ENCODE data around the gene C1R. TPM values are rescaled to one million over a fixed set of nuclear protein-coding genes. Genes with fewer than 3 reads are reported as not detected.
A peak's percentile ranks its signal among the peaks of the same experiment; 100 is the strongest.

Gene C1R
- 1 to 10 TPM; 3.6 to 3.7 TPM for total RNA-seq

DNA sequence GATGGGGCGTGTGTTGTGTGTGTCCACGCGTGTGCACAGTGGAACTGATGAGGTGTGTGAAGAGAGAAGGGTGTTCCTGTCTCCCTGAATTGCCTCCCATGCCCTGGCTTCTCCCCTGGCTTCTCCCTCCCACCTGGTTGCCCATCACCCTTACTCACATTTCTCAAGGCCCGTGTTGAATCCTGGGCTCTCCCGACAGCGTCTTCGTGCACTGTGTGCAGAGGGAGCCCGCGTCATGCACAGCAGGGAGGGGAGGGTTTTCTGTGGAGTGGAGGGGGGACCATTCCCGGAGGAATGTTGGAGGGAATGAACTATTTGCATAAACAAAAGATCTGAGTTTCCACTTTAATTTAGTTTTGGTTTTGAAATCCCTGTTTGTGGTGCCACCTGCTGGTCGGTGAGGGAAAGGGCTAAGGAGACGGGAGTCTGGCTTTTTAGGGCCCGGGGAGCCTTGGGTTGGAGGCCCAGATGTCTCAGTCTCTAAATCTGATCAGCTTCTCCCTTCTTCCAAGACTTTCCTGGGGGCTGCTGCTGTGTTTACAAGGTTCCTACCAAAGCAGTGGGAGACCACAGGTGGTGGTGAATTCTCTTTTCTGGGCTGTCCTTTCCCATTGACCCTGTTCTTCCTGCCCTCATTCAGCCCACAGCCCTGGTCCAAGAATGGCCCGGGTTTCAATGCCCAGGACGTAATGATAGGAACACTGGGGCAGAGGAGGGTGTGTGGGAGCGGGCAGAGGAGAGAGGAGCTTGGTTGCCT lies at the start of gene C1R:
C1R (minus strand) TSS at position 217 of the 757 bp plus-strand sequence; CDS start at position 160, 57 bp downstream.
- ChIA-PET POLR2A (interaction anchor here (2.2 kb wide), 1 partner anchor 148 kb away, joined by 12 read pairs; the partner anchor contains the start of genes C12orf57 and RNU7-1), CTCF (interaction anchor here (0.7 to 2.7 kb wide), 13 partner anchors 12 to 168 kb away, joined by 3 to 8 read pairs (median 4); partner anchors contain the start of genes C12orf57, LPCAT3 and RNU7-1)
- ATAC-seq, result peak; percentile 71
- no peaks in the 10 kb centered on the region for H3K9me3 Mint-ChIP-seq (ENCODE audit: insufficient read depth)
- peaks cover 12% of the 10 kb centered on the region for H3K4me1 Mint-ChIP-seq (ENCODE audit: low read depth)
- H3K36me3 Mint-ChIP-seq (ENCODE audit: low read depth), result no peaks in the 10 kb centered on the region
- H3K27me3 Mint-ChIP-seq (ENCODE audit: low read depth), result peaks cover 5% of the 10 kb centered on the region
- peak within 1 kb of the TSS; percentile 80 for H3K4me3 Mint-ChIP-seq
- peak within 1 kb of the TSS; percentile 80 for H3K27ac Mint-ChIP-seq
- peak; percentile 81 for DNase-seq

DNA sequence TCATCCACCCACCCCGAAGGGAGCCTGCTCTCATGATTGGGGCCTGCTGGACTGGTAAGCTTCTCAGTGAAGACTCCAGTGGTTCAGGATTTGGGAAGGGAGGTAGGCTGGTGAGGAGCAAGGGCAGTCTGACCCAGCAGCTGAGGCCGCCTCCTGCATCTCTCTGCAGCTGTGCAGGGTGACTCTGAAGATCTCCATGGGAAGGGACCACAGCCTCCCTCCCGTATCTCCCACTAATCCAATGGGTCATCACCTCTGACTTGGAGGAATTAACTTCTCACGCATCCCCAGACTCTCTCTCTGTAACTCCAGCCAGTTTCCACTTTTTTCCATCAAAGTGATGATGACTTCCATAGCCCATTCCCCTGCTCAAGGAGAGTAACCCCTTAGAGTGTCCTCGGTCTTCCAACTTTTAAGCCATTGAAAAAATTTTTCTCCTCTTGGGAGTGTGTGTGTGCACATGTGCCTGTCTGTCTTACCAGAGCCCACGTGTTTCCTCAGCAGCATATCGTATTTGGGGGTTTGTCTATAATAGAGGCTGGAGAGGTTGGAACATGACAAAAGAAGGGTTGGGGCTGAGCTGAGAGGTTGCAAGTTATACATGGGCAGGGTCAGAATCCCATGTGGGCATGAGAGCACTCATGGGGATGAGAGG lies 49.2 kb upstream of the C1R start:
- ATAC-seq (no peak), DNase-seq (no peak)
- Mint-ChIP-seq H3K27ac (peak overlapping the region; percentile 23), H3K9me3 (ENCODE audit: insufficient read depth) (no peaks in the 10 kb centered on the region), H3K27me3 (ENCODE audit: low read depth) (no peaks in the 10 kb centered on the region), H3K4me1 (ENCODE audit: low read depth) (no peaks in the 10 kb centered on the region), H3K36me3 (ENCODE audit: low read depth) (peaks cover 68% of the 10 kb centered on the region), H3K4me3 (no peak overlapping the region)
- POLR2A ChIA-PET, result interaction anchor here (0.6 kb wide), 1 partner anchor 21 kb away, joined by 3 read pairs; no protein-coding TSS in a partner anchor
- CTCF ChIA-PET, result interaction anchor here (0.6 to 2.9 kb wide), 7 partner anchors 10 to 498 kb away, joined by 3 to 12 read pairs (median 4); partner anchors contain the start of gene PEX5

DNA sequence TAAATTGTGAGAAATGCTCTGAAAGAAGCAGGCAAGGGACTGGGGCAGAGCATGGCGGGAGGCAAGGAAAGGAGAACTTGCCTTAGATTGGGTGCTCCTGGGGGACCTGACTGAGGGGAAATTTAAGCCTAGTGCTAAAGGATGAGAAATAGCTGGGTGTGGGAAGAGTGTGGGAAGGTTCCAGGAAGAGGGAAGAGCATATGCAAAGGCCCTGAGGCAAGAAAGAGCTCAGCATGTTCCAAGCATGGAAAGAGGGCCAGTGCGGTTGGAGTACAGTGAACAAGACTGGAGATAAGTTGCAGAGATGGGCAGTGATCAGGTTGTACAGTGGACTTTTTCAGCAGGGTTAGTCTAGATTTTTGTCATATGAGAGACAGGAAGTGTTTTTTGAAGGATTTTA lies 47.0 kb upstream of the C1R start:
- H3K36me3 Mint-ChIP-seq (ENCODE audit: low read depth), result peaks cover 77% of the 10 kb centered on the region
- no peaks in the 10 kb centered on the region for H3K4me1 Mint-ChIP-seq (ENCODE audit: low read depth)
- no peaks in the 10 kb centered on the region for H3K9me3 Mint-ChIP-seq (ENCODE audit: insufficient read depth)
- ChIA-PET POLR2A (no interaction called here), CTCF (interaction anchor here (1.4 kb wide), 1 partner anchor 26 kb away, joined by 3 read pairs; no protein-coding TSS in a partner anchor)
- H3K27ac Mint-ChIP-seq, result no peak overlapping the region
- ATAC-seq (no peak), DNase-seq (no peak)
- no peaks in the 10 kb centered on the region for H3K27me3 Mint-ChIP-seq (ENCODE audit: low read depth)
- H3K4me3 Mint-ChIP-seq, result no peak overlapping the region

DNA sequence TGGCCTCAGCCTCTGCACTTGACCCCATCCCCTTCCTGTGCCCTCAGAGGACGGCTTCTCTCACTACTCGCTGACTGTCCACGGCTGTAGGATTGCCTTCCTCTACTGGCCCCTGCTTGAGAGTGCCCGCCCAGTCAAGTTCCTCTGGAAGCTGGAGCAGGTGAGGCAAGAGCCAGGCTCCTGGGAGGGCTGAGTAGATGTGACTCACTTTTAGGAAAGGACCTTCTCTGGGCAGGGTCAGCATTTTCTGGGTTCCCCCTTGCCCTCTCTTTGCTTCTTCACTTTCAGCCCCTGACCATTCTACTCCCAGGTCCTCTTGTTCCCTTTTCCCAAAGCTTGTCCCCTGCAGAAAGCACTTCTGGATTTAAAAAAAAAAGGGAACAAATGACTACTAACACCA lies 45.7 kb upstream of the C1R start:
- Mint-ChIP-seq H3K36me3 (ENCODE audit: low read depth) (peaks cover 80% of the 10 kb centered on the region), H3K4me3 (no peak overlapping the region), H3K9me3 (ENCODE audit: insufficient read depth) (no peaks in the 10 kb centered on the region), H3K27ac (no peak overlapping the region), H3K27me3 (ENCODE audit: low read depth) (no peaks in the 10 kb centered on the region), H3K4me1 (ENCODE audit: low read depth) (peaks cover 6% of the 10 kb centered on the region)
- ATAC-seq (no peak), DNase-seq (no peak)
- ChIA-PET CTCF (no interaction called here), POLR2A (interaction anchor here (0.6 kb wide), 1 partner anchor 224 kb away, joined by 3 read pairs; no protein-coding TSS in a partner anchor)

DNA sequence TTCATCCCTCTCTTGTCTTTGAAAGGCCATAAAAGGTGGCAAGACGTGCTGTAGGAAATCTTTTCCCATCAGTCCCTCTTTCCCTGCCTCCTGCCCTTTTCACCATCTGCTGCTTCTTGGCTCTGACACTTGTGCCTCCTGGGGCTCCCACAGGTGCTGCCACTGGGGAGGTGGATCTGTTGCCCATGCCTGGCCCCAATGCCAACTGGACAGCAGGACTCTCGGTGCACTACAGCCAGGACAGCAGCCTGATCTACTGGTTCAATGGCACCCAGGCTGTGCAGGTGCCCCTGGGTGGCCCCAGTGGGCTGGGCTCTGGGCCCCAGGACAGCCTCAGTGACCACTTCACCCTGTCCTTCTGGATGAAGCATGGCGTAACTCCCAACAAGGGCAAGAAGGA lies 44.4 kb upstream of the C1R start:
- DNase-seq, result no peak
- ChIA-PET POLR2A (no interaction called here), CTCF (no interaction called here)
- H3K4me1 Mint-ChIP-seq (ENCODE audit: low read depth), result peaks cover 18% of the 10 kb centered on the region
- H3K27ac Mint-ChIP-seq, result no peak overlapping the region
- no peak for ATAC-seq
- peaks cover 82% of the 10 kb centered on the region for H3K36me3 Mint-ChIP-seq (ENCODE audit: low read depth)
- no peak overlapping the region for H3K4me3 Mint-ChIP-seq
- H3K9me3 Mint-ChIP-seq (ENCODE audit: insufficient read depth), result no peaks in the 10 kb centered on the region
- H3K27me3 Mint-ChIP-seq (ENCODE audit: low read depth), result no peaks in the 10 kb centered on the region

DNA sequence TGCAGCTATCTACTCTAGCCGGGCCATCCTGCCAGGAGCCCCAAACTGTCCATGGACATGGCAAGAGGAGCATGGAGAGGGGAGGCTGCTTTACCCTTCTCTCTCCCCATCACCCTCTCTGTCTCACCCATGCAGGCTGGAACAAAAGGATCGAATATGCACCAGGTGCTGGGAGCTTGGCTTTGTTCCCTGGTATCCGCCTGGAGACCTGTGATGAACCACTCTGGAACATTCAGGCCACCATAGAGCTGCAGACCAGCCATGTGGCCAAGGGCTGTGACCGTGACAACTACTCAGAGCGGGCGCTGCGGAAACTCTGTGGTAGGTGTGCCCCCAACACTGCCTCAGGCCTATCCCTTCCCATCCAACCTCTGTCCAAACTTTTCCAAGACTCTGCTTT lies 43.8 kb upstream of the C1R start:
- ChIA-PET POLR2A (no interaction called here), CTCF (no interaction called here)
- Mint-ChIP-seq H3K9me3 (ENCODE audit: insufficient read depth) (no peaks in the 10 kb centered on the region), H3K27me3 (ENCODE audit: low read depth) (no peaks in the 10 kb centered on the region), H3K4me3 (no peak overlapping the region), H3K27ac (no peak overlapping the region), H3K36me3 (ENCODE audit: low read depth) (peaks cover 77% of the 10 kb centered on the region), H3K4me1 (ENCODE audit: low read depth) (peaks cover 24% of the 10 kb centered on the region)
- no peak for ATAC-seq
- DNase-seq, result no peak

DNA sequence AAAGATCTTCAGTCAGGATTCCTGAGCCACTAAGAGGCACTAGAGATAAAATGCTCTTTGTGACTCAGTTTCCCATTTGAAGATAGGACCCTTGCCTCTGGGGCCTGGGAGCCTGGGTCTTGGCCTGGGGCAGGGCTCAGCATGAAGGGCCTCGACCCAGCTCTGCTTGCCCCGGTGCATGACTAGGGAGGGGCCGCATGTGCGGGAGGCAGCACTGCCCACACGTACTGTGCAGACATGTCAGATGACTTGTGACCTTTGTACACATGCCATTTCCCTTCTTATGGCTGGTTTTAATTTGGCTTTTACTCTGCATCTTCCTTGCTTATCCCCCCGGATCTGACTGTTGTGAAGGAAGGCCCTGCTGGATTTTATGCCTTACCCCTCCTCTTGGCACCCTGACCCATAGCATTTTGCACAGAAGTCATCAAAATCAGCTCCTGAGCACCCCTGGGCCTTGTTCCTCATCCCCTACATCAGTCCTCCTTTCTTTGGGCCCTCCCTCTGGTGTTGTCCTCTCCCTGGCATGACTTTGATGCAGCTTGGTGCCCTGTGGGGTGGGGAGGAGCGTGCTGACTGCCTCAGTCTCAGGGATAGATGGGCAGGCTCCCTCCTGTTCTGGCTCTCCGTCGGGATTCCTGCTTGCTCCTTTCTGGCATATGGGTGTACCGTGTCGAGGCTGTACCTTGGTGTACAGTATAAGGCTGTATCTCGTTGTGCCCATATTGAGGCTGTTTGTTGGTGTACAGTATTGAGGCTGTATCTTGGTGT lies 42.3 kb upstream of the C1R start:
- ChIA-PET POLR2A (interaction anchor here (0.6 kb wide), 1 partner anchor 19 kb away, joined by 3 read pairs; no protein-coding TSS in a partner anchor), CTCF (no interaction called here)
- H3K36me3 Mint-ChIP-seq (ENCODE audit: low read depth), result peaks cover 69% of the 10 kb centered on the region
- no peaks in the 10 kb centered on the region for H3K9me3 Mint-ChIP-seq (ENCODE audit: insufficient read depth)
- H3K4me1 Mint-ChIP-seq (ENCODE audit: low read depth), result peaks cover 27% of the 10 kb centered on the region
- no peaks in the 10 kb centered on the region for H3K27me3 Mint-ChIP-seq (ENCODE audit: low read depth)
- ATAC-seq (no peak), DNase-seq (no peak)
- H3K4me3 Mint-ChIP-seq, result no peak overlapping the region
- H3K27ac Mint-ChIP-seq, result no peak overlapping the region

DNA sequence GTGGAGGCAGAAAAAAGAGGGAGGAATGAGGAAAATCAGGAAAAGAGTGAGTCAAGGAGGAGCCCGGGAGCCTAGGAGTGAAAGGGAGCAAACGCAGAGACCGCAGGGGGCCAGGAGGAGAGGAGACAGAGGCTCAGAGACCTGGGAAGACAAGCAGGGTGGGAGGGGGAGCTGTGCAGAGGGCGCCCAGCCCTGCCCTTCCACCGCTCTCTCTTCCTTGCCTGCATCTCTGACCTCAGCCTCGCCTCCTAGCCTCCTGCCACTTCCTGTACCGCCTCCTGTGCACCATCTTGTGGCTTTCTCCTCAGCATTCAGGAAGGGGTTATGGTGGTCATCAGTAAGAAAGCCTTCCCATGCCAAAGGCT lies 39.2 kb upstream of the C1R start:
- H3K27me3 Mint-ChIP-seq (ENCODE audit: low read depth), result no peaks in the 10 kb centered on the region
- H3K9me3 Mint-ChIP-seq (ENCODE audit: insufficient read depth), result no peaks in the 10 kb centered on the region
- peak overlapping the region; percentile 92 for H3K4me3 Mint-ChIP-seq
- DNase-seq (peak; percentile 77), ATAC-seq (peak; percentile 49)
- H3K4me1 Mint-ChIP-seq (ENCODE audit: low read depth), result peaks cover 34% of the 10 kb centered on the region
- peak overlapping the region; percentile 87 for H3K27ac Mint-ChIP-seq
- POLR2A ChIA-PET, result interaction anchor here (2.6 kb wide), 1 partner anchor 187 kb away, joined by 12 read pairs; the partner anchor contains the start of genes C12orf57 and RNU7-1
- peaks cover 45% of the 10 kb centered on the region for H3K36me3 Mint-ChIP-seq (ENCODE audit: low read depth)
- CTCF ChIA-PET, result interaction anchor here (1.8 to 3.5 kb wide), 2 partner anchors 11 to 18 kb away, joined by 6 to 15 read pairs; no protein-coding TSS in a partner anchor

DNA sequence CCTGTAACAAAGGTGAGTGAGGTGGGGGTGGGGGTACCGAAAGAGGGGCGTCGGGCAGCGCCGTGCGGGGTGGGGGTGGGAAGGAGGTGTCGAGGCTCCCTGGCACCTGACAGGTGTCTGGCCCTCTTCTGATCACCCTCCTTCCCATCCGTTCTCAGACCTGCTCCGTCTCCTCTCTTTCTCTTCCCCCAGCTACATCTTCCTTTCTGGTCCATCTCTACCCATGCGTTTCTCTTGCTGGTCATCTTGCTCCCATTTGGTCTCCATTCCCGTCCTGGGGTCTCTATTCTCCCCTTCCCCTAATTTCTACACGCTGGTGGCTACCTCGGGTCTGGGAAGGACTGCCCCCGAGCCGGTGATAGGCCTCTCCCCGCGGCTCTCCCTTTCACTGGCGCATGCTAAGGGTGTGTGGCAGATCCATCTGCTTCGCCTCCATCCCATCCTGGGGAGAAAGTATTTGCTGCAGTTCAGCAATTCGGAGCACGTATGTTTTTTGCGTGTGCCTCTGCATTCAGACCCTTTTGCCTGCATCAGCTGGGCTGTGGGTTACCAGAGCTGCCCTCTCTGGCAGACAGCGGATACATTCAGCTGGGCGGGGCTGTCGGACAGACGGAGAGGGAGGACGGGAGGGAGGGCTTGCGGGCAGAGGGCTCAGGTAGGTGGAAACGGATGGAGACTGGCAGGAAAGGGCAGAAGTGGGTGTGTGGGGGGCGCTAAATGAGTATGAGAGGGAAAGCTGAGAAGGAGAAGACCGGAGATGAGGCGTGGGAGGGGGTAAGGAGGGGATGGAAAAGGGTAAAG lies 38.7 kb upstream of the C1R start:
- DNase-seq, result peak; percentile 77
- Mint-ChIP-seq H3K27me3 (ENCODE audit: low read depth) (no peaks in the 10 kb centered on the region), H3K4me3 (peak overlapping the region; percentile 92), H3K27ac (peak overlapping the region; percentile 87), H3K4me1 (ENCODE audit: low read depth) (peaks cover 34% of the 10 kb centered on the region), H3K36me3 (ENCODE audit: low read depth) (peaks cover 40% of the 10 kb centered on the region), H3K9me3 (ENCODE audit: insufficient read depth) (no peaks in the 10 kb centered on the region)
- CTCF ChIA-PET, result interaction anchor here (1.0 to 3.5 kb wide), 3 partner anchors 11 to 58 kb away, joined by 3 to 15 read pairs (median 6); partner anchors contain the start of gene PEX5
- POLR2A ChIA-PET, result interaction anchor here (2.6 kb wide), 1 partner anchor 187 kb away, joined by 12 read pairs; the partner anchor contains the start of genes C12orf57 and RNU7-1
- ATAC-seq, result peak; percentile 37

DNA sequence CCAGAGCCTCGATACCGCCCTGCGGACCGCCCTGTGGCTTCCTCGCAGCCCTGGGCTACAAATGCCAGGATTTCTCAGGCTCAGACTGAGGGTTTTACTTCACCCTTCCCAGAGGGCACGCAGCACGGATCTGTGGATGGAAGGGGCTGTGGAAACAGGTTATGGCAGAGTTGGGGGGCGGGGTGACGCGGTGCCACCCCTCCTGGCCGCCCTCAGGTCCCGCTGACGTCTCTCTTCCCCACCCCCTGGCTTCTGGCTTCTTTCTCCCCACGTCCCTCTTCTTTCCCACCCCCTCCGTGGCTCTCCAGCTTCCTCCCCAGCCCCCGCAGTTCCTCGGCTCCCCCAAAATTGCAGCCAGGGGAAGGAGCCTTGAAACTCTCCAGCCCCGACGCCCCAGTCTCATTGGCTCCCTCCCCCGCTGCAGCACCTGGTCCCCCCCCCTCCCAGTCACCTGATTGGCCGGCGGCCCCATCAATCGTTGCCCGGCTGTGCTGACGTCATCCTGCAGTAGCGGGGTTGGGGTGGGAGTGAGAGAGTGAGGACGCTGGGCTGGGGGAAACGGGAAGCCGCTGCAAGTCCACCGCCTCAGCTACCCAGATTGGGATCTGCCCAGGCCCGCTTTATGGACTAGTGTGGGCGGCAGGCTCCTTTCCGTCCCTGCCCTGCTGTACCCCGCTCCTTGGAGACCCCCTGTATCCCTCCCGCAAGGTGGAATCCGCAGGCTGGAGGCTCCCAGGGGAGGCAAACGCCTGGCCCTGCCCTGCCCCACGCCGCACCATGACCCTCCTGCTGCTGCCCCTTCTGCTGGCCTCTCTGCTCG lies 37.8 kb upstream of the C1R start, which contains the start of gene CLSTN3:
CLSTN3 (plus strand) TSS at position 500 of the 820 bp plus-strand sequence; CDS start at position 778, 278 bp downstream.
- Mint-ChIP-seq H3K4me3 (peak within 1 kb of the TSS; percentile 92), H3K27ac (peak within 1 kb of the TSS; percentile 87), H3K9me3 (ENCODE audit: insufficient read depth) (no peaks in the 10 kb centered on the region), H3K27me3 (ENCODE audit: low read depth) (no peaks in the 10 kb centered on the region), H3K4me1 (ENCODE audit: low read depth) (peaks cover 34% of the 10 kb centered on the region), H3K36me3 (ENCODE audit: low read depth) (peaks cover 31% of the 10 kb centered on the region)
- POLR2A ChIA-PET, result interaction anchor here (2.6 kb wide), 1 partner anchor 186 kb away, joined by 12 read pairs; the partner anchor contains the start of genes C12orf57 and RNU7-1
- DNase-seq, result peak; percentile 90
- CTCF ChIA-PET, result interaction anchor here (1.0 to 3.5 kb wide), 3 partner anchors 12 to 59 kb away, joined by 3 to 15 read pairs (median 6); partner anchors contain the start of gene PEX5
- ATAC-seq, result peak; percentile 86

Measured in activated CD8-positive, alpha-beta T cell treated with anti-CD3 and anti-CD28 coated beads, Interleukin-2, amount 10 ng/mL, durations not matched to agents 7 days and 5 days (primary cell).